GM18505 (cell line): ENCODE data around the gene CDCP2.

Source experiments
- ATAC-seq: cut with Tn5 transposase; IDR thresholded peaks from one replicate; pipeline ENCODE4 v1.9.1; 2021; ENCODE audit not compliant: unreplicated experiment
- POLR2A ChIP-seq: IDR thresholded peaks from 4 replicates; pipeline ENCODE4 v1.6.1; 2011; ENCODE audit warnings: borderline replicate concordance; ENCODE audit not compliant: insufficient read depth, insufficient read length; ENCODE audit errors: extremely low read depth

The CDCP2 gene

DNA sequence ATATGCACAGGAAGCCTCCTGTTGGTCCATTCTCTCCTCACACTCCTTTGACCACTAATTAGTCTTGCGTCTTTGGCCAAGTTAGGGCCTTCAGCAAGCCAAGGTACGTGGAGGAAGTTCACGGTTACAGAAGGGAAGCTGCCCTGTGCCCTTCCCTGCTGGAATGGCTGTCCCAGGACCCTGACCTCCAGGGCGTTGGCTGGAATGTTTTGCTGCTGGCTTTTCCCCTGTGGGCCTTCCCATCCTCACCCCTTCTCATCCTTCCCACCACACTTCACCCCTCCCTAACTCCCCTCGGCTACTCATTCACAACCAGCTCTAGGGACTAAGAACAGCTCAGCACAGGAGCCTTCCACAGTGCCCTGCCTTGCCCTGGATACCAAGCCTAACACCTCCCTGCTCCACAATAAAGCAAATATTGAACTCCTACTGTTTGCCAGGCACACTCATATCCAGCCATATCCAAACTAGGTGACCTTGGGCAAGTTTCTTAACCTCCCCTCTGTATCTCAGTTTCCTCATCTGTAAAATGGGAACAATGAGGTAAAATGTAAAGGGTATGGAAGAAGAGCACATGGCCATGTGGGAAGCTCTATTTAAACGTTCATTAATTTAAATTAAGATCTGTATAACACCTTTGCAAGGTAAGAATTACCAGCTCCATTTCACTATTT, 8.8 kb upstream of the CDCP2 start:
- no peak for ATAC-seq
- no peak for TF ChIP-seq POLR2A

DNA sequence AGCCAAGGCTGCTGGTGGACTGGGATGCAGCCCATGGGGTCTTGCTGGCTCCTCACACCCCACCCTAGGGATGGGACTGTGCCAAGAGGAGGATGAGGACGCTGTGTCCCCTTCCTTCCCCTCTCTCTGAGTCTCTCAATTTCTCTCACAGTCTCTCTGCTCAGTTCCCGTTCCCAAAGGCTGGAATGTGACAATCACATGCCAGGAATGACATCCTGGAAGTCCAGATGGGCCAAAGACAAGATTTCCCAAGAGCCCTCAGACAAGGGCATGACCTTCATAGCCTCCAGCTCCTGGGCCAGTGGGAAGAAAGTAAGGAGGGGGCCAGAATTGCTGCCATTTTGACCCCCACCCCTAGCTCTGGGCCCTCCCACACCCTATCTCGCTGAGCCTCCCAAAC, 7.6 kb upstream of the CDCP2 start:
- TF ChIP-seq POLR2A = no peak
- no peak for ATAC-seq

DNA sequence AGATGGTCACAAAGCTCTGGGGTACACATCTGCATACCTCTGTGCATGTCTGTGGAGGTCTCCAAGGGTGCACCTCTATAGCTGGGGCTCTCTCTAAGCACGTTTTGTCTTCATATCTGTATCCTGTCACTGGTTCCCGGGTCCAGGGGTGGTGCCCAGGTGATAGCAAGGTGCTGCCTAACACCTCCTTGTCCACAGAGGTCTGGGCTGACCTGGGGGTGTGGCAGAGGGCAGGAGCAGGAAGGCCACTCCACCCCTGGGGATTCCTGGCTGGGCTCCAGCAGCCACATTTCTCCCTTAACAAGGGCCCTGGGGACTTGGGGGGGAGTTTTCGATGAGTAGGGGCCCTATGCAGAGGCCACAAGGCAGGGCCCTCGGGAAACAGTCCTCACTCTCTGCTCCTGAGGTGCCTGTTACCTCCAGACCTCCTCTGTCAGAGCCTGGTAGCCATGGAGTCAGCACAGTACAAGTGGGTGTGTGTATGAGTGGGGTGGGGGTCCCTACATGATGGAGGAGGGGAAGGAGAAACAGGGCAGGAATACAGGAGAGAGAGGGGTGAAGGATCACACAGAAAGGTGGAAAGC, 7.0 kb upstream of the CDCP2 start:
- no peak for TF ChIP-seq POLR2A
- no peak for ATAC-seq

DNA sequence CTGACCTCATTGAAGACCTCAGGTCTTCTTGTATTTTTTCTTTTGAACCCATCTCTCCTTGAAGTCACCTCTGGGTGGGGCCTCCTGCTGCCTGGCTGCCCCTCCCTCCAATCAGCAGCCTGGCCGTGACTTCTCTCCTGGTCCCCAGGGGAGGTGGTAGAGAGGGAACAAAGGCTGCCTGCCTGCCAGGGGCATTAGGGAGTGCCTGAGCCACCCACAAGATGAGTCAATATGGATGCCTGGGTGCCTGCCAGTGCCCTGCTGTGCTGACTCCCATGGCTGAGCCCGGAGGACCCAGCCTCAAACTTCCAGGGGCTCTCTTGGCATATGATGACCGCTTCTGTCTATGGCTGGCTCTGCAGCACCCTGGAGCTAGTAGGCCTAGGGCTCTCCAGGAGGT, 5.3 kb upstream of the CDCP2 start:
- ATAC-seq = no peak
- no peak for TF ChIP-seq POLR2A

DNA sequence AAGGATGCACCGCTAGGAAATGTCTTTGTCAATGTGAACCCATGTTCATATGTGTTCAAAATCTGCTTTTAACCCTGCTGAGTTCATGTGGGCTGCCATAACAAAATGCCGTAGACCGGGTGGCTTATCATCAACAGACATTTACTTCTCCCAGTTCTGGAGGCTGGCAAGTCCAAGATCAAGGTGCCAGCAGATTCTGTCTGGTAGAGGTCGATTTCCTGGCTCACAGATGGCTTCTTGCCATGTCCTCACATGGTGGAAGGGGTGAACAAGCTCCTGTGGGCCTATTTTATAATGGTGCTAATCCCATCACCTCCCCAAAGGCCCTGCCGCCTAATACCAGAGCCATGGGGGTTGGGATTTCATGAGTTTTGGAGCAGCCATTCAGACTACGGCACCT, 4.6 kb upstream of the CDCP2 start:
- no peak for ATAC-seq

DNA sequence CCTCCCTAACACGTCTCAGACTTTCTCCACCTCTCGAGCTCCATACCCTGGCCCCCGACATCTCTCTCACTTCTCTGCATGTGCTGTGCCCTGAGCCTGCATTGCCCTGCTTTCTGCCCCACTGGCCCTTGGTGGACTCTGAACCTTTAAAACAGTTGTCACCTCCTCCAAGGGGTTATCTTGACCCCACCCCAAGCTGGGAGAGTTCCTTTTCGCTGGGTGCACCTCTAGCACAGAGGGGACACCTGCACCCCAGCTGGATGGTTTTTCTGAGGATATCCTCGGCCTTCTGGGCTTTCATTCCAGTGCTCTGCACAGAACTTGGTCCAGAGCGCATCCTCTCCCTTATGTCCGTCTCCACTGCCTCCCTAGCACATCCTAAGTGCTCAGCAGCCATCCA, 4.2 kb upstream of the CDCP2 start:
- ATAC-seq = no peak

More for the DNA sequence above, 4.6 kb upstream of the CDCP2 start:
- no peak for TF ChIP-seq POLR2A

DNA sequence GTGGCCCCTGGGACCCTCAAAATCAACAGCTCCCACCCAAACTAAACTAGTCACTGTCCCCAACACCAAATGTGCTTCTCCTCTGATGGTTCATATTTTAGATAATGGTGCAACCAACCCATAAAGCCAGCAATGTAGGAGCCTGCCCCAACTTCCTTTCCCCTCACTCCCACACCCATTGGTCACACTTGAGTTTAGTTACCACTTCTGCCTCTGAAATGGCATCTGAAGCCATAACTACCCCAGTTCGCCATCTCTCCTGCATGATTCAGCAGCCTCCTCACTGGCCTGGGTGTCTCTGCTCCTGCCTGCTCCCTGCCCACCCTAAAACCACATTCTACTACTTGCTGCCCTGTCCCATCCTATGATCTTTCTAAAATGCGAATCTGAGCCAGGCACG, 3.4 kb upstream of the CDCP2 start:
- no peak for TF ChIP-seq POLR2A
- ATAC-seq = no peak

More for the DNA sequence above, 4.2 kb upstream of the CDCP2 start:
- no peak for TF ChIP-seq POLR2A

DNA sequence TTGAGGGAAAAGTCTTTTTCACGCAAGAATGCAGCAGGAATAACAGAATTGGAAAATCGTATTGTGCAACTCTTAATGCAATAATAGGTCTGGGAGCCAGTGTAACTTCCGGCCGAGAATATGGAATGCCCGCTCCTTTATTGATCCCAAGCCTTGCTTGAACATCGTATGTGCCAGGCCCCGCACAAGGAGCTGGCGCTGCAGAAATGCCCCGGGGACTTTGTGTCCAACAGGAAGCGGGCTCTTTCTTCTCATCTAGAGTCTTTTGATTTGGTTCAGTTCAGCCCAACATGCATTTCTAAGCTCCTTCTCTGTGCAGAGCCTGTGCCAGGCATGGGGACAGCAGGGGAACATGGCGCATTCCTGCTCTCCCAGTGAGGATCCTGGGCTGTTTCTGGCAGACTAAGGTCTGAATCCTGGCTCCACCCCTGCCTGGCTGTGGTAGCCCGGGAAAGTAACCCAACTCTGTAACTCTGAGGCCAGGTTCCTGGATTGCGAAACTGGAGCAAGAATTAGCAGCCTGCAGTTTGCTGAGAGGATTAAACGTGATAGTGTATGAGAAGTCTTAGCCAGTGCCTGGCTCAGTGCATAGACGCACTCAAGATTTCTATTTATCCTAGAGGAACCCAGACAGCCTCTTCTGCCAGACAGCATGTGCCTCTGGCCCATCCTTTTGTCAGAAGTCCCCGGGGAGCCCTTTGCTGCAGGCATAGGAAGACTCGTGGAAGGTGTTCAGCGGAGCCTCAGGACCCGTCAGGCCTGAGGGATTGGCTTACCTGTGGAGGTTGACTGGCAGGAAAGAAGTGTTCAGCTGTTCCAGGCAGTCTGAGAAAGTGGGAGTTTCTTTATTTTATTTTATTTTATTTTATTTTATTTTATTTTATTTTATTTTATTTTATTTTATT, 987 bp upstream of the CDCP2 start:
- no peak for TF ChIP-seq POLR2A
- no peak for ATAC-seq

DNA sequence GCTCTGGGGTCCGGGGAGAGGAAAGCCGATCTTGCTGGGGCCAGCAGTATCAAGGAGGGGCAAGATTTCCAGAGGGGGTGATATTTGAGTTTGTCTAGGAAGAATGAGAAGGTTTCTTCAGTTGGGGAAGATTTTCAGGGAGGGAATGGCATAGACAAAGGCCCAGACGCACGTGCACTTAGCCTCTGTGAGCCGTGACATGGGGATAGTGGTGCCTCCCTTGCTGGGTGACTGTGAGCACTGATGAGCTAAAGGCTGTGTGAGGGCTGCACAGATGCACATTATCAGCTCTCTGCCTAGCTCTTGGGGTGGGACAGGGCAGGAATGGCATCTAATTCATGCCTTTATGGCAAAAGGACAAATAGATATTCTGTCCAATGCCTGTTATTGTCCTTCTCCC, 1.8 kb downstream of the CDCP2 start:
- ATAC-seq = no peak
- no peak for TF ChIP-seq POLR2A

DNA sequence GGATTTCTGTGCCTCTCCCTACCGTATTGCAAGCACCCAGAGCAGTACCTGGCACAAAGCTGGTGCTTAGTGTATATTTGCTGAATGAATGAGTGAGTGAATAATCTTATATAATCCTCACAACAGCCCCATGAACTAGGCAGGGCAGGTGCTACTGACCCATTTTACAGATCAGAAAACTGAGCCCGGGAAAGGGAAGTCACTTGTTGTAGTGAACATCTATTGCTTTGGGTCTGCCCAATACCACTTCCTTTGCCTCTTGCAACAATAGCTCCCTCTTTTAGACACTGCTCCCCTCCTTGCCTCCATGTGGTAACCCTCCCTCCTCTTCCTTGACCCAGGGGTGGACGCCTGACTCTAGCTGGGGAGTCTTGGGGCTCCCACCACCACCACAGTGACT, 3.1 kb downstream of the CDCP2 start:
- ATAC-seq = no peak

DNA sequence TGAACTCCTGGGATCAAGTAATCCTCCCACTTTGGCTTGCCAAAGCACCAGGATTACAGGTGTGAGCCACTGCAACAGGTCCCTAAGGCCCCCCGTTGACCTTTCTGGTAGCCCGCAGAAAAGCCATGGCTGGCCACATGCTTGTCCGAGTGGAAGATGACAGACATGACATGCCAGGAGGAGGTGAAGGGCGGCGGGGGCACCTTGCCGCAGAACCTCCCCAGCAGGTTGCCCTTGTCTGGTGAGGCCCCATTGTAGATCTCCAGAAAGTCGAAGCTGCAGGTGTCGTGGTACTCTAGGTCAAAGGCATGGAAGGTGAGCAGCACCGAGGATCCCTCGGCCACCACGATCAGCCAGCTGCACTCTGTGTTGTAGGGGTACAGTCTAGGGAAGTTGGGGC, 8.4 kb downstream of the CDCP2 start:
- ATAC-seq = no peak

More for the DNA sequence above, 3.1 kb downstream of the CDCP2 start:
- no peak for TF ChIP-seq POLR2A

DNA sequence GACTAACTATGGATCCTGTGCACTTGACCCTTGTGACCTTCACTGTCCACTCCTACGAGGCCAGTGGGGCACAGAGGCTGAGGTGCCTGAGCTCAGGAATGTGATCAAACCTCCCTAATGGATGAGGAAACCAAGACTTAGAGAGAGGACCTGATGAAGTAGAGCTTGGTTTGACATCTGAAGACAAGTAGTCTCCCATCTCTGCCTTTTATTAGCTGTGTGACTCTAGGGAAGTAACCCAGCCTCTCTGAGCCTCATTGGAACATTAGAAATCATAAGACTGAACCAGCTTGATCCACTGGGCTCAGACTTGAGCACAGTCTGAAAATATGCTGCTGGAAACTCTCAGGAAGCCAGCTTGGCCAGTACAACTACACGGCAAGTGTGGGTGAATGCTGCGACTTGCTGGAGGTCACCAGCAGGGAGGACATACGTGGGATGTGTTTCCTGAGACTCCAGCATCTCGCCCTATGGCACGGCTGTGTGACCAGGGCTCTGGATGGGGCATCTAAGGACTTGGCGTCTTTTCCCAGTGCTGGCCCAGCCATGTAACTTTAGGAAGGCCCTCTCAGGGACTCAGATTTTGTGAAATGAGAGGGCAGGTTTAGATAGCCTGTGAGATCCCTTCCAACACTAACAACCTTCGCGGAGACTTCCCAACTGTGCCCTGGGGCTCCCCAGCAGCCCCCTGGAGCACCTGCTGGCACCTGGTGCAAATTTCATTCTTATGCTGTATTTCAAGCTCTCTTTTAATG, 10.5 kb downstream of the CDCP2 start:
- TF ChIP-seq POLR2A = no peak
- no peak for ATAC-seq

More for the DNA sequence above, 8.4 kb downstream of the CDCP2 start:
- no peak for TF ChIP-seq POLR2A

DNA sequence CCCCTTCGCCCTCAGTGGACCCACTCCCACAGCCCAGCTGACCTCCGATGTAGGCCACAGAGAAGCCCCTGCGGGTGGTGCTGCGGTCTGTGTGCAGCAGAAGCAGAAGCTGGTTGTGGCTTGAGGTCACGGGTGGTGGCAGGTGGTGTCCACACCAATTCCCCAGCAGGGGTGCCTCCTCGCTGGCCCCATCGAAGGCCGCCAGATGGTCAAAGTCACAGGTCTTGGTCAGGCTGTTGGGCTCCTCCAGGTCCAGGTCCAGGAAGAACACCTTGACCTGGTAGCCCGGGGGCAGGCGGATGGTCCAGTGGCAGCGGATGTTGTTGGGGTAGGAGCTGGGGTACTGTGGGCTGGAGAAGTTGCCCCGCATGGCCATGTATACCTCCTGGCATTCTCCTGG, 13.1 kb downstream of the CDCP2 start:
- TF ChIP-seq POLR2A = no peak
- ATAC-seq = no peak

DNA sequence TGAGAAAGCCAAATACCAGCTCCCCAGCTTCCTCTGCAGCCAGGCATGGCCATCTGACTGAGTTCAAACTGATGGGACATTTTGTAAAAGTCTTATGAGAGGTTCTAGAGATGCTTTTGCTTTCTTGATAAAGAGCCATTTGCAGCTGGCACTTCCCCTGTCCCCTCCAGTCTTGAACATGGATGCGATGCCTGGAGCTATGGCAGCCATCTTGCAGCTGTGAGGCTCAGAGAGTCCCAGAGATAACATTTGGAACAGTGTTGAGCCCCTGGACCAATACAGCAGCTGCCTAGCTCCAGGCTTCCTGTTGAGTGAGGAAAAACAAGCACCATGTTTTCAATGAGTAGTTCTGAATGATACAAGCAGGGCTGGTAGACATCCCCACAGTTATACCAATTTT, 13.8 kb downstream of the CDCP2 start:
- no peak for ATAC-seq
- no peak for TF ChIP-seq POLR2A

DNA sequence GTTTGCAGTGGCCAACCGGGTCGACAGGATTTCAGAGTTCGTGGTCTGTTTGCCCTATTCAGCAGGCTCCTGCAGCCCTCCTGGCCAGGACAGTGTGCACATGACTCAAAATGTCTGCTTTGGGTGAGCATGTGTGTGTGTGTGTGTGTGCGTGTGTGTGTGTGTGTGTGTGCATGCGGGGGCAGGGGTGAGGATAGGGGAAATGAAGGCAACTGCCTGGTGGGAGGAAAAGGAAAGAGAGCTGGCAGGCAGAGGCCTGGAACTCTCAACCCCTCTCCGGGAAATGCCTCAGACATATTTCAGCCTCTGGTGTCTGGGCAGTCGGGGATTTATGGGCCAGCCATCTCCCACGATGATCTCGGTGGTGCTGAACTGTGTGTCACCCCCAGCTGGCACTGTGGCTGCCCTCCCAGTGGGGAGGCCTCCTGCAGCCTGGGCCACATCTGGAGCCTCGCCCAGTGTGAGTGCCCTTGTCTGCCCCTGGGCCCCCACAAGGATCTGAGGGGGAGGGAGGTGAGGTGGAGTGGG, 15.2 kb downstream of the CDCP2 start:
- TF ChIP-seq POLR2A = no peak
- no peak for ATAC-seq
